Measurements from ENCODE around the gene IL26. TPM values are rescaled to one million over a fixed set of nuclear protein-coding genes. Genes with fewer than 3 reads are reported as not detected.
"Not testable (repeated sequence)": the region's sequence is repeated elsewhere in the genome, so short reads cannot be mapped to it uniquely, and the experiment has no call there.

IL26 gene
- polyA plus RNA-seq, 10 donors, result not detected

DNA sequence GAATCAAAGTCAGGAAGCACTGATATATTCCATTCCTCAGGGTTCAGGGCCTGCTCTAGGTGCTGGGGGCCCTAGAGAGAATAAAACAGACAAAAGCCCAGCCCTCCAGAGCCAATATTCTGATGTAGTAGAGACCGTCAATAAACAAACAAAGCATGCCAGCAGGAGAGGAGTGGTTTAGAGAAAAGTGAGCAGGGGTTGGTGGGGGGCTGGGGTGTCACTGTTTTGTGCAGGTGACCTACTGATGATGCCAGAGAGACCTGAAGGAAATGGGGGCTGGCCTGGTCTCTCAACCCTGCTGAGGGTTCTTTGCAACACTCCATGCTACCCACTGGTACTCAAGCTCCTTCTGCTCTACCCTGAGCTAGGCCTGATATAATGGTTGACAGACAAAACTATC is 26.5 kb downstream of the IL26 start:
- DNase-seq, result no peak

DNA sequence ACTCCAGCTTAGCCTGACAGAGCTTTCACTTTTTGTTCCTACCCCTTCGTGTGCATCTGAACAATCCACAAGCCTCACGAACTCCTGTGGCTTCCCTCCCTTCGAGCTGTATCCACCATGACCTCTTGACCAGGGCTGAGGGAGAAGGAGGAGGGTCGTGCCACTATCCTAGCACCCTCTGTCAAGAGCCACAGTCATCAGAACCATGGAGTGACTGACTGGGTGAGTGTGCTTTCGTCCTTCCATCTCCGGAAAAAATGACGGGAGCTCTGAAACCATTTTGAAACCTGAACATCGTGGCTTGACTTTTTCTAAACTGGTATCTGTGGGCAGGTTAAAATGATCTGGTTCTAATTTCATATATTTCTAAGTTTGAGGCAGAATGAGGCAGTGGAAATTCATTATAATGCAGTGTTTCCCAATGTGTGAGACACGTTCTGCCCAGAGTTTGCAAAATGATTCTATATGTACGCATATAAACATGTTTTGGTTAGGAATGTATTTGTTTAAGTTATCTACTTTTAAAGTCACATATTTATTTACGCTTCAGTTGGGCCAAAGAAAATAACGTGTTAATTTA is 27.0 kb downstream of the IL26 start:
- DNase-seq, result no peak

DNA sequence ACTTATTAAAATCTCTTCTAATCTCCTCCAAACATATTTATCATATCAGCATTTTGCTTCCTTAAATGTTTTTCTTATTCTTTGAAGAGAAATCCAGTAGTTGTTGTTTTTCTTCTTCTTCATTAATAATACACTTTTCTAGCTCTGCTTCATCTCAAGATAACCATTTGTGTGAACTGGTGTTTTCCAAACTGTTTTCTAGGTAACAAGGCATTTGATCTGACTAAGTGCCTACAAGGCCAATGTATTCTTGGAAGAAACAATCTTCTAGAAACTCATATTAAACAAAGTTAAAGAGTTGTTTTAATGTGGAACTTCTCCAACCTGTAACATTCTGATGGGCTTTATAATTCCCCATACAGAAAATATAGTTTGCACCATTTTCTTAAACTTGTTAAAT is 35.3 kb downstream of the IL26 start:
- no peak for DNase-seq

DNA sequence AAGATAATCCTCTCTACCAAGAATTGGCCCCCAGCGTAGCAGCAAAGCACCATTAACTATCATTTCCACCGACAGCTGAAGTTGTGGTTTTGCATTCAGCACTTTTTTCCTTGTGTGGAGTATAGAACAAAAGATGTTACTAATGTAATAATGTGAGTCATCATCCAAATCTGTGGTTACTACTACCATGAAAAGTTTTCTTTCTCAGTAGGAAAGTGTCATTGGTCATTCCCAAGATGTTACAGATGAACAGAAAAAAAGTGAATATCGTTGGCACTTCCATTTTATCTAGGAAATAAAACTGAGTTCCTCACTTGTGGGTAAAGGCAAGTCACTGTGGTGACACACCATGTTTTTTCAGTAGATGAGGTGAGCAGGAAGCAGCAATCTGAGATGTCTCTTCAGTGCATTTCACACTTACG is 35.8 kb downstream of the IL26 start:
- peak in 1 of 3 donors; percentile 45 for DNase-seq

DNA sequence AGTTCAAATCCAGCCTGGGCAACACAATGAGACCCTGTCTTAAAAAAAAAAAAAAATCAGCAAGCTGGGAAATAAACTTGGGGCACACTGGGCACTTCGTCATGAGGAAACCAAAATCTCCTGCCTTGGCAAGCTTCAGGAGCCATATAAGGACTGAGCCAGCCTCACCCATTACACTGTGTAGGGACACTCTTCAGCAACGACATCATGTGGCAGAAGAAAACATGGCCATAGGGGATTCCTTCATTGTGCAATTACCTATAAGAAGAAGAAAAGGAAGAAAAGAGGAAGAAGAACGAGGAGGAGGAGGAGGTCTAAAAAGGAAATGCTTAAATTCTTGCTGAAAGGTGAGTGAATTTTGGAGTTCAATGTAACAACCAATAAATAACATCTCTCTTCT is 40.0 kb downstream of the IL26 start:
- no peak for DNase-seq

DNA sequence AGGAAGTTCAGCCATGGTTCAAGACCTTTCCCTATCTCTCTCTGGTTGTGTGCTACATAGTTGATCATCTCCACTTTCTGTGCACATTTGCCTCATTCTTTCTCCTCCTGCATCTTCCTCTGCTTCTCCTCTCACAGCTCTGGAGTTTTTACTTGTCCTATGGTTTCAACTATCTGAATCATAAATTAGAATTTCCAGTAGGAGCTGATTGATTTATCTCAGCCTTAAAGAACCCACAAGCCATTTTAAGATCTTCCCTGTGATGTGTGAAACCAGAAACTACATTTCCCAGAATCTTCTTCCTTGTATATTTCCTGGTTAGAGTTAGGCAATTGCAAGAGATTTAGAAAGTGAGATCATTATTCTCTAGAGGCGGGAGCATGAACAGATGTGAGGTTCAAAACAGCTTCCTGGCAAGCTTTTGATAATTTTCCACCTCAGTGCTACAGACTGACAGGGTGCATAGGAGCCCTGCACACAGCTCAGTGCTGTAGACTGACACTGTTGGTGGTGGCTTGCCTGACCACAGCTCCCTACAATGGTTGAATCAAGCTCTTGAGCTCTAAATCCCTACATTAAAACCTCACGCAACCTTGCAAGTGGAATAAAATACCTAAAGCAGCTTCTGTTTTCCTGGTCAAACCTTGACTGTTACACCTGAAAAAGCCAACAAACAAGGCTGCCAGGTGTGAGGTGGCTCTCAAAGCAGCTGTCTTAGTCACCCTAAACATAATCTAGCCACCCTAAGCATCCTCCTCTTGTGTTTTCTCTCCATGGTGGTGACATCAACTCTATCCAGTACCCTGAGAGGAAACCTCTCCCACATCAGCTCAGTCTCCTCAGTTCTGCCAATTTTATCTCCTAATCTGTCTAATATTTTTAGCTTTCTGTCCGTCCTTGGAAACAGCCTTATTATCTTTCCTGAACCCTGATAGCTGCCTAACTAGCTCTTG is 44.5 kb downstream of the IL26 start:
- DNase-seq, result peak; percentile 1 to 57 (median 34)

DNA sequence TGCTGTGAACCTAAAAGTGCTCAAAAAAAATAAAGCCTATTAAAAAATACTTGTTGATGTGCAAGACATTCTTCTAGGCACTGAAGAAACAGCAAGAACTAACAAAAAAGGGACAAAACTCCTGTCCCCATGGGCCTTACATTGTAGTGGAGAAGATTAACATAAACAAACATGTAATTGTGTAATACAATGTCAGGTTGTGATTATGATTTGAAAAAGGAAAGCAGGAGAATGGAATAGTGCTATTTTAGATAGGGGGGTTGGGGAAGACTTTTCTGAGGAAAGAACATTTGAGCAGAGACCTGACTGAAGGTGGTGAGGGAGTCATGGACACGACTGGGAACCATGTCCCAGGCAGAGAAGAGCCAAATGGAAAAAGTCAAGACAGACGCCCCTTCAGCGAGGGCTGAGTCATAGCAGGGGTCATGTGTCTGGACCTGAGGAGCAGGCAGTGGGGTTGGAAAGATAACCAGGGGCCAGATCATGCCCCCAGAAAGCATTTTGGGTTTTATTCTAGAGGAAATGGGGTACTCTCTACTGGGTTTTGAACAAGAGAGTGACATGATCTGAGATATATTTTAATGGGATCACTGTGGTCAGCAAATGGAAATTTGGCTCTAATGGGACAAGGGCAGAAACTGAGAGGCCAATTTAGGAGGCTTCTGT is 46.7 kb downstream of the IL26 start:
- DNase-seq, result no peak

DNA sequence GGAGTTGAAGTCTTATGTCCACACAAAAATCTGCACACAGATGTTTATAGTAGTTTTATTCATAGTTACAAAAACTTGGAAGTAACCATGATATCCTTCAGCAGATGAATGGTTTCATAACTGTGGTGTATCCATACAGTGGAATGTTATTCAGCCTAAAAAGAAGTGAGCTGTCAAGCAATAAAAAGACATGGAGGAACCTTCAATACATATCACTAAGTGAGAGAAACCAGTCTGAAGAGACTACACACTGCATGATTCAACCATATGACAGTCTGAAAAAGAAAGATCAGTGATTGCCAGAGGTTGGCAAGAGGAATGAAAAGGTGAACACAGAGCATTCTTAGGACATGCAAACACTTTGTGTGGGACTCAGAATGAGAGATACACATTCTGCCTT is 47.4 kb downstream of the IL26 start:
- DNase-seq, result no peak

DNA sequence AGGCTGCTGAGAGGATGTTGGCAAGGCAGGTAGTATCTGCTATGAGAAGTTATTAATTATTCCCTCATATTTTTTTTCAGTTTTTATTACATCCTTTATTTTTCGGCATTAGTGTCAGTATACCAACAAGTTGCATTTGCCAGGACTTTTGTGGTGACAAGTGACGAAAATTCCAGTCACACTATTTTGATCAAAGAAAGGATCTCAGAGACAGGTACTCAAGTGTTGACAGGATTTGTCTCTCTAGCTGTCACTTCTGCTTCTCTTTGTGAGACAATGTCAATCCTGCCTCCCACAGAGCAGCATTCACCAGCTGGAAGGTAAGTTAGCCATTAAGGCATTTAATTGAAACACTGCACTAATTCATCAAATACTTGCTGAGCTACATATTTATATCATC is 48.0 kb downstream of the IL26 start:
- DNase-seq, result no peak

DNA sequence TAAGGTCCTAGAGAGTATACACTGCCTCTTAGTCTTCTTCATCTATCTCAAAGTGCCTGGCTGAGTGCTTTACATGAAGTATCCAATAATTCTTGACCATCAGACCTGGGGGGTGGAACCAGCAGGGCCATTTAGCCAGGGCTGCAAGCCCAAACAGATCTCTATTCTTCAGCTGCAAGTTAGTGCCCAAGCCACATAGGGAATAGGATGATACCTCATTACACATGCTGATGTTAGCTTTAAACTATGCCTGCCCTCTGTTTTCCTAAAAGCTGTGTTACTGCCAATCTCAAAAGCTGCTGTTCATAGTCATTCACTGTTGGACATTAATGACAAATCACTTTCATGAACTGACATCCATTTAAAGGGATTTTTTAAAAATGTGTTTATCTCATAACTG is 49.4 kb downstream of the IL26 start:
- peak in 1 of 3 donors; percentile 8 for DNase-seq

DNA sequence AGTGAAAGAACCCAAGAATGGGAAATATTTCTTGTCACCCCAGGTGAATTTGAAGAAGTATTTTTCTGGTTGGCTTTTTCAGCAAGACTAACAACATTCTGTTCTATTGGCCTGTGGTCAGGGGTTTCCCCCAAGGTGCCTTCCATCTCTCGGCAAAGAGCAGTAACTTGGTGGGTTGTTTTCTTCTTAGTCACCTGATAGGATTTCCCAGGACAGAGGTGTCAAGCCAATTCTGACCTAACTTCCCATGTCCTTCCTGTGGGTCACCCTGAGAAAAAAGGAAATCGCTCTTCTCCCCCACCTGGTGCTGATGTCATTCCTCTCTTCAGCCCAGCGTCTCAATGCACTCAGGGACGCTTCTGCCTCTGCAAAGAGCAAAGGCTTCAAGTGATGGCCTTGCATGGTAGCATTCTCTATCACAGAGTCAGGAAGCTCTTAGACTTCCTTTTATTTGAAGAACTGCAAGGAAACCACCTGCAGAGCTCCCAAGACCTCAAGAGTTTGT is 50.0 kb downstream of the IL26 start:
- DNase-seq, result peak in 1 of 3 donors; percentile 36

DNA sequence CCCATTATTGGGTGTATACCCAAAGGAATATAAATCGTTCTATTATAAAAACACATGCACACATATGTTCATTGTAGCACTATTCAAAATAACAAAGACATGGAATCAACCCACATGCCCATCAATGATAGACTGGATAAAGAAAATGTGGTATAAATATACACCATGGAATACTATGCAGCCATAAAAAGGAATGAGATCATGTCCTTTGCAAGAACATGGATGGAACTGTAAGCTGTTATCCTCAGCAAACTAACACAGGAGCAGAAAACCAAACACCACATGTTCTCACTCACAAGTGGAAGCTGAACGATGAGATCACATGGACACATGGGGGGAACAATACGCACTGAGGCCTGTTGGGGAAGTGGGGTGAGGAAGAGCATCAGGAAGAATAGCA is 50.8 kb downstream of the IL26 start:
- not testable (repeated sequence) for DNase-seq

DNA sequence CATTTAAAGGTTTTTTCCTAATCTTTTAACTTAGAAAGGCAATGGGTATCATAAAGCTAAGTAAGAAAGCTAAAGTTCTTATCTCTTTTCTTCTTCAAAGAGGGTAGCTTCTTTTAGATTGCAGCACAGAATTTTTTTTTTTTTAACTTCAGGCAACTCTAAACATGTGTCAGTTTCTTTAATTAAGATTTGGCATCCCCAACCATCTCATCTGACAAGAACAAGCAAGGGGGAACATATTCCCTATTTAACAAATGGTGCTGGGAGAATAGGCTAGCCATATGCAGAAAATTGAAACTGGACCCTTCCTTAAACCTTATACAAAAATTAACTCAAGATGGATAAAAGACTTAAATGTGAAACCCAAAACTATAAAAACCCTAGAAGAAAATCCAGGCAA is 51.8 kb downstream of the IL26 start:
- DNase-seq, result no peak

DNA sequence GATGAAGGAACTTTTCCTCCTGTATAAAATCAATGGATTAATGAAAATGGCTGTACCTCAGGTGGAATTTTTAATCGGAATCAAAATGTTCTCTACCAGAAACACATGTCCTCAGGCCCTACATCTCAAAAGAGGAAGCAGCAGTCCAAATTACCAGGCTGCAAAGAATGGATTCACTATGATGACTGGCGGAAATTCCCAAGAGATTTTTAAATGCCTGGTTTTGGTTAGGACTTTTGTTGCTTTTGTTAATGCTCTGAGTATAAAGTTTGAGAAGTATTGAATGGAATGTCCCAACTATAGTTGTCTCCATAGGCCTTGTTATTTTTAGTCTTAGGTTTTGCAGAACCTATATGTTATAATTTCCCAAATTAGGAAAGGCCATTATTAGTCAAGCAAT is 54.9 kb downstream of the IL26 start:
- no peak for DNase-seq

DNA sequence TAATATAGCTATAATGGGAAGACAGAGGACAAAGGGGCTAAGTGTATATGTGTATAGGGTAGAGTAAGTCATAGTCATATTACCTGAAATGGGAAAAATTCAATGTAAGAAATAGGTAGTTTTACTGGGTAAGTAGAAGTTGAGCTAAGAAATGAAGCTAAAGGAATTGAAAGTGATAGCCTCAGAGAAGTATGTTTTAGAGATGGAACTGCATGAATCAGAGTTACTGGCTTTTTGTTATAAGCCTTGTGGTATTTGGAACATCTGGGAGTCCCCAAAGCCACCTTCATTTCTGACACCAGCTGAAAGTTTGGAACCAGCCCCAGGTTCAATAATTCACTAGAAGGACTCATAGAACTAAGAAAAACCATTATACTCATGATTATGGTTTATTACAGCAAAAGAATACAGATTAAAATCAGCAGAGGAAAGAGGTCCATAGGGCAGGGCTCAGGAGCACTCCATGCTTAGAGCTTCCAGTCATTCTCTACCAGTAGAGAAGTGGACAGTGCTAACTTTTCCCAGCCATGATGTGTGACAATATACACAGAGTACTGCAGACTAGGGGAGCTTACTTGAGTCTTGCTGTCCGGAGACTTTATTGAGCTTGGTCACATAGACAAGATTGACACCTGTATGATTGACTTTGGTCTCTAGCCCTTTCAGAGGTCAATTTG is 56.3 kb downstream of the IL26 start:
- no peak for DNase-seq

DNA sequence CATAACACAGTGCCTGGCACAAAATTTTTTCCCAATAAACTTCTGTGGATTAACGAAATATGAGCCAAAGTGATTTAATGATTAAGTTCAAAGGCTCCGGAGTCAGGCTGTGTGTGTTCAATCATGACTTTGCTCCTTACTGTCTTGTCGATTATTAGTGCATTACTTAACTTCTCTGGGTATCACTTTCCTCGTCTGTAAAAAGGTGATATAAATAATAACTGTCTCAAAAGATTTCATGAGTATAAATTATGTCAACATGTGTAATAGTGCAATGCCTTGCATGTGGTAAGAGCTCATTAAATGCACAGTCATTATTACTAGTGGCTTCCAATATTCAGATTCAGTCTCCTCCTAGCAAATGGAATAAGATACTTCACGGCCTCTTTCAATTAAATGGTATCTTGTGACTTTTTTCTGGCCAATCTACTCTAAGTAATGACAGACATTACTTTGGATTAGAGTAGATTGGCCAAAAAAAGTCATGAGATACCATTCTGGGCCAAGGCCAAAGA is 59.2 kb downstream of the IL26 start:
- DNase-seq, result no peak

DNA sequence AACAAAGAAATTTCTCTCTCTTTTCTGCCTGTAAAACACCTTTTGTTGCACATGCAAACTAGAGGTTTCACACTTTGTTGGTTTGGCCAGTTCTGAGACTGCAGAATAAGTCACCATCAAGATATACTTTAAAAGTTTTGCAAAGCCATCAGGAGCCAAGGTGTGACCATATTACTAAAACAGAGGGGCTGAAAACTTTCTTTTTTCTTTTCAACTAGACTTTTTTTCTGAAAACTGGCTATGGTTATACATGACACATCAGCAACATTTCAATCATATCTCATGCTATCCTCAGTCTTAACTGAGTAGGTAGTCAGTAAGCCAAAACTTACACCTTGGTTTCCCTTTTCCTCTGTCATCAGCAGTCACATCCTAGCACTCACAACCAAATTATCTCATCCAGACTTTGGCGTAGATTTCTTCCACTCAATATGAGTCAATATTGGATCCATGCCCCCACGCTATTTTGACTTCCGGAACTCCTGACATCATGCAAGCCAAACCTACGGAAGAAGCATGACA is 62.0 kb downstream of the IL26 start:
- DNase-seq, result no peak

DNA sequence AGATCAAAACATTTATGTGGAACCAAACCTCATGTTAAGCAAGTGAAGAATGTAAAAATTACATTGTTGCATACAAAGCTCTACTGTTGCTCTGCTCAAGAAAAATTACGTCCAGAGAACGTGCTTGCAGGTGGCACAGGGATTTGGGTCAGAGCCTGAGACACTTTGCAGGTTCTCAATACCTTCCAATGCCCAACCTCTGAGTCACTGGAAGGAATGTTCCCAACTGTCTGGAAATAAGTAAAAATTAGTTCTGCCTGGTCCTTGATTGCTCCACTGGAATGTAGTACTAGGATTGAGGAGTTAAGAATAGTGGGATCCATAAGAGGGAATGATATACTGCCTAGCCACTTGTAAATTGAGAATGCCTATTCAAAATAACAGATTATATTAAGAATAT is 63.2 kb downstream of the IL26 start:
- no peak for DNase-seq

DNA sequence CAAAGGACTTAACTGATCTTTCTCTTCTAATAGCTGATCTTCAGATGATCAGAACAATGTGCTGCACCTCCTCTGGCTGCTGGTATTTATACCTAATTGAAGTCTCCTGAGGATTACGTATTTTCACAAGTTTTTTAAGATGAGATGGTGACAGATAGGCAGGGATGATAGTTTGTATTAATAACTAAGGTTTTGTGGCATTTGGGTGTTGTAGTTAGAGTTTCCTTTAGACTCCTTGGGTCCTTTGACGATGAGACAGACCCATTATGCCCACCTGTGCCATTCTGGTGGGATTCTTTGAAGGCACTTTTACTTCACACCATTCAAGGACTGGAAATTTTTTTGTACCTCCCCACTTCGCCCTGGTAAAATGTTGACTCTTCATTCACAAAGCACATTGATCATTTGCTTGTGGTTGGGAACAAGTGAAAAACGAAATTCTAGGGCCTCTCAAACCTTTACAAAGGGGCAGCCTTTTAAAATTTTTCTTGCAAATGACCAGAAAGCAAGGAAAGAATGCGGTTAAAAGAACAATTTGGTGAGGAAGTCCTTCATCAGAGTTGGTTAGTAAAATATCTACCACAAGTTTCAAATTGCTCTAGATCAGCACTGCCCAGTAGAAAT is 65.8 kb downstream of the IL26 start, which contains the start of gene IFNG:
Gene IFNG, minus strand, starts transcription at position 60 of the 624 bp plus-strand sequence. CDS start 125 bp downstream, outside the sequence.
- DNase-seq, result no peak

DNA sequence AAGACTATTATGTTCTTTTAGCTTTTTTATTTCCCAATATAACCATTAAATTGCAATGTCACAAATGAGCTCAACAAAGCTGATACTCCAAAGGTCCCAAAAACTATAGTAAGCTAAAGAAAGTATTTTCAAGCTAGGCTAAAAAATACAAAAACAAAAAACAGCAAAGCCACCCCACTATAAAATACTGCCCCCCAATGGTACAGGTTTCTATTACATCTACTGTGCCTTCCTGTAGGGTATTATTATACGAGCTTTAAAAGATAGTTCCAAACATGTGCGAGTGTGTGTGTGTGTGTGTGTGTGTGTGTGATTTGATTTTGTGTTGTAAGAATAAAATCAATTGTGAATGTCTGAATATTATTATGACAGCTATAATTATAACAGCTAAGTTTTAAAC is 67.2 kb downstream of the IL26 start:
- DNase-seq, result no peak

DNA sequence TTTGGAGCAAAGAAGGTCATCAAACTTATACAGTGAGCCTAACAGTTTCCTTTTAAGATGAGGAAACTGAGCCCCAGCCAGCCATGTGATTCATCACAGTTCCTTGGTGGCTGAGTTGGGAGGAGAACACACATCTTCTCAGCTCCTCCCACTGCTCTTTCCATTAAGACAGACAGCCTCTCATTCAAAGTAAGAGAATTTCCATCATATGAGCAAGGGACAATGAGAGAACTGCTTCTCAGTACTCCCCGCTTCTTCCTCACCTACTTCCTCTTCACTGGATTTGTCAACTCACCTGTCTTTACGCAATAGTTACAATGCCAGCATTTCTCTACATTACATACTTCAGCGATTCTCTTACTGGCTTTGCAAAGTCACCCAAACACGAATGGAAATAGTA is 68.2 kb downstream of the IL26 start:
- no peak for DNase-seq
